Measurements from ENCODE around the gene ERCC2. TPM values are rescaled to one million over a fixed set of nuclear protein-coding genes. Genes with fewer than 3 reads are reported as not detected.

Gene ERCC2
- polyA plus RNA-seq, 4 donors: 3.4 to 20.3 (median 7.9) TPM

GRCh38 chr19:45355402-45355801, 15.0 kb downstream of the ERCC2 start:
- Histone ChIP-seq H3K36me3 (ENCODE audit: control insufficient read depth in 3 of 3, insufficient read depth in 2 of 3, low read depth in 1 of 3, low read length in 3 of 3) (peaks cover 0 to 83% (median 3%) of the 10 kb centered on the region in 3 donors), H3K9me3 (ENCODE audit: control insufficient read depth in 2 of 2, insufficient read depth in 1 of 2, low read depth in 1 of 2, low read length in 1 of 2) (peaks cover 0 to 3% of the 10 kb centered on the region in 2 donors), H3K27ac (ENCODE audit: low read depth in 1 of 3, low read length in 2 of 3) (no peak overlapping the region), H3K4me3 (ENCODE audit: low read depth in 1 of 3, low read length in 3 of 3) (no peak overlapping the region), H3K27me3 (ENCODE audit: control insufficient read depth in 3 of 3, insufficient read depth in 3 of 3, low read length in 3 of 3) (no peaks in the 10 kb centered on the region), H3K4me1 (ENCODE audit: control insufficient read depth in 3 of 3, insufficient read depth in 2 of 3, low read depth in 1 of 3, low read length in 2 of 3) (no peaks in the 10 kb centered on the region)
- DNase-seq (no peak), FAIRE-seq (no peak)
- 97% methylated on average over 9 of the region's 9 CpGs for WGBS, 3 donors

- WGBS, 3 donors: 92 to 95% (median 93%) methylated on average over 11 of the region's 11 CpGs
- no peaks in the 10 kb centered on the region for H3K4me1 ChIP-seq (ENCODE audit: control insufficient read depth in 3 of 3, insufficient read depth in 2 of 3, low read depth in 1 of 3, low read length in 2 of 3)
- DNase-seq (no peak), FAIRE-seq (no peak)
- H3K36me3 ChIP-seq (ENCODE audit: control insufficient read depth in 3 of 3, insufficient read depth in 2 of 3, low read depth in 1 of 3, low read length in 3 of 3): peaks cover 0 to 90% (median 6%) of the 10 kb centered on the region in 3 donors
- H3K27me3 ChIP-seq (ENCODE audit: control insufficient read depth in 3 of 3, insufficient read depth in 3 of 3, low read length in 3 of 3): no peaks in the 10 kb centered on the region
- H3K27ac ChIP-seq (ENCODE audit: low read depth in 1 of 3, low read length in 2 of 3): no peak overlapping the region
- no peak overlapping the region for H3K4me3 ChIP-seq (ENCODE audit: low read depth in 1 of 3, low read length in 3 of 3)
- H3K9me3 ChIP-seq (ENCODE audit: control insufficient read depth in 2 of 2, insufficient read depth in 1 of 2, low read depth in 1 of 2, low read length in 1 of 2): peaks cover 0 to 3% of the 10 kb centered on the region in 2 donors
Observed at GRCh38 chr19:45354241-45354842, 16.0 kb downstream of the ERCC2 start.

GRCh38 chr19:45352914-45353796, 17.2 kb downstream of the ERCC2 start:
- Histone ChIP-seq H3K36me3 (ENCODE audit: control insufficient read depth in 3 of 3, insufficient read depth in 2 of 3, low read depth in 1 of 3, low read length in 3 of 3) (peaks cover 0 to 83% (median 6%) of the 10 kb centered on the region in 3 donors), H3K9me3 (ENCODE audit: control insufficient read depth in 2 of 2, insufficient read depth in 1 of 2, low read depth in 1 of 2, low read length in 1 of 2) (peaks cover 0 to 3% of the 10 kb centered on the region in 2 donors), H3K27me3 (ENCODE audit: control insufficient read depth in 3 of 3, insufficient read depth in 3 of 3, low read length in 3 of 3) (no peaks in the 10 kb centered on the region)

GRCh38 chr19:45352471-45352870, 17.9 kb downstream of the ERCC2 start:
- H3K4me1 ChIP-seq (ENCODE audit: control insufficient read depth in 3 of 3, insufficient read depth in 2 of 3, low read depth in 1 of 3, low read length in 2 of 3): no peaks in the 10 kb centered on the region
- peaks cover 0 to 78% (median 6%) of the 10 kb centered on the region in 3 donors for H3K36me3 ChIP-seq (ENCODE audit: control insufficient read depth in 3 of 3, insufficient read depth in 2 of 3, low read depth in 1 of 3, low read length in 3 of 3)
- no peak for DNase-seq
- no peak for FAIRE-seq
- WGBS, 3 donors: 88 to 93% (median 92%) methylated on average over 16 to 20 of the region's 20 CpGs
- H3K4me3 ChIP-seq (ENCODE audit: low read depth in 1 of 3, low read length in 3 of 3): no peak overlapping the region
- H3K27me3 ChIP-seq (ENCODE audit: control insufficient read depth in 3 of 3, insufficient read depth in 3 of 3, low read length in 3 of 3): peaks cover 0 to 3% (median 0%) of the 10 kb centered on the region in 3 donors
- no peak overlapping the region for H3K27ac ChIP-seq (ENCODE audit: low read depth in 1 of 3, low read length in 2 of 3)
- H3K9me3 ChIP-seq (ENCODE audit: control insufficient read depth in 2 of 2, insufficient read depth in 1 of 2, low read depth in 1 of 2, low read length in 1 of 2): peaks cover 0 to 3% of the 10 kb centered on the region in 2 donors

More at GRCh38 chr19:45352914-45353796, 17.2 kb downstream of the ERCC2 start:
- Histone ChIP-seq H3K4me3 (ENCODE audit: low read depth in 1 of 3, low read length in 3 of 3) (no peak overlapping the region), H3K27ac (ENCODE audit: low read depth in 1 of 3, low read length in 2 of 3) (no peak overlapping the region), H3K4me1 (ENCODE audit: control insufficient read depth in 3 of 3, insufficient read depth in 2 of 3, low read depth in 1 of 3, low read length in 2 of 3) (no peaks in the 10 kb centered on the region)
- DNase-seq (no peak), FAIRE-seq (no peak)
- 90 to 94% (median 93%) methylated on average over 19 to 20 of the region's 20 CpGs for WGBS, 3 donors

GRCh38 chr19:45352062-45352461, 18.3 kb downstream of the ERCC2 start:
- Histone ChIP-seq H3K4me3 (ENCODE audit: low read depth in 1 of 3, low read length in 3 of 3) (no peak overlapping the region), H3K9me3 (ENCODE audit: control insufficient read depth in 2 of 2, insufficient read depth in 1 of 2, low read depth in 1 of 2, low read length in 1 of 2) (peaks cover 0 to 3% of the 10 kb centered on the region in 2 donors), H3K36me3 (ENCODE audit: control insufficient read depth in 3 of 3, insufficient read depth in 2 of 3, low read depth in 1 of 3, low read length in 3 of 3) (peaks cover 0 to 74% (median 6%) of the 10 kb centered on the region in 3 donors), H3K27me3 (ENCODE audit: control insufficient read depth in 3 of 3, insufficient read depth in 3 of 3, low read length in 3 of 3) (peaks cover 0 to 7% (median 0%) of the 10 kb centered on the region in 3 donors), H3K27ac (ENCODE audit: low read depth in 1 of 3, low read length in 2 of 3) (no peak overlapping the region), H3K4me1 (ENCODE audit: control insufficient read depth in 3 of 3, insufficient read depth in 2 of 3, low read depth in 1 of 3, low read length in 2 of 3) (no peaks in the 10 kb centered on the region)
- FAIRE-seq (no peak), DNase-seq (no peak)
- 87 to 89% (median 89%) methylated on average over 12 to 15 of the region's 15 CpGs for WGBS, 3 donors

GRCh38 chr19:45351401-45351952, 18.9 kb downstream of the ERCC2 start:
- H3K4me3 ChIP-seq (ENCODE audit: low read depth in 1 of 3, low read length in 3 of 3): no peak overlapping the region
- peaks cover 0 to 12% (median 0%) of the 10 kb centered on the region in 3 donors for H3K27me3 ChIP-seq (ENCODE audit: control insufficient read depth in 3 of 3, insufficient read depth in 3 of 3, low read length in 3 of 3)
- 79 to 80% (median 79%) methylated on average over 13 of the region's 13 CpGs for WGBS, 3 donors
- peaks cover 0 to 3% of the 10 kb centered on the region in 2 donors for H3K9me3 ChIP-seq (ENCODE audit: control insufficient read depth in 2 of 2, insufficient read depth in 1 of 2, low read depth in 1 of 2, low read length in 1 of 2)
- no peaks in the 10 kb centered on the region for H3K4me1 ChIP-seq (ENCODE audit: control insufficient read depth in 3 of 3, insufficient read depth in 2 of 3, low read depth in 1 of 3, low read length in 2 of 3)
- FAIRE-seq (no peak), DNase-seq (no peak)
- peaks cover 0 to 68% (median 6%) of the 10 kb centered on the region in 3 donors for H3K36me3 ChIP-seq (ENCODE audit: control insufficient read depth in 3 of 3, insufficient read depth in 2 of 3, low read depth in 1 of 3, low read length in 3 of 3)
- H3K27ac ChIP-seq (ENCODE audit: low read depth in 1 of 3, low read length in 2 of 3): no peak overlapping the region

GRCh38 chr19:45350477-45351058, 19.8 kb downstream of the ERCC2 start:
- H3K4me3 ChIP-seq (ENCODE audit: low read depth in 1 of 3, low read length in 3 of 3): no peak overlapping the region
- FAIRE-seq (no peak), DNase-seq (no peak)
- WGBS, 3 donors: 85 to 90% (median 89%) methylated on average over 17 of the region's 17 CpGs
- H3K4me1 ChIP-seq (ENCODE audit: control insufficient read depth in 3 of 3, insufficient read depth in 2 of 3, low read depth in 1 of 3, low read length in 2 of 3): no peaks in the 10 kb centered on the region
- H3K27ac ChIP-seq (ENCODE audit: low read depth in 1 of 3, low read length in 2 of 3): no peak overlapping the region
- H3K27me3 ChIP-seq (ENCODE audit: control insufficient read depth in 3 of 3, insufficient read depth in 3 of 3, low read length in 3 of 3): peaks cover 0 to 21% (median 0%) of the 10 kb centered on the region in 3 donors
- H3K36me3 ChIP-seq (ENCODE audit: control insufficient read depth in 3 of 3, insufficient read depth in 2 of 3, low read depth in 1 of 3, low read length in 3 of 3): peaks cover 0 to 60% (median 6%) of the 10 kb centered on the region in 3 donors
- peaks cover 0 to 3% of the 10 kb centered on the region in 2 donors for H3K9me3 ChIP-seq (ENCODE audit: control insufficient read depth in 2 of 2, insufficient read depth in 1 of 2, low read depth in 1 of 2, low read length in 1 of 2)

GRCh38 chr19:45349430-45349941, 20.9 kb downstream of the ERCC2 start:
- no peak for FAIRE-seq
- peaks cover 0 to 51% (median 6%) of the 10 kb centered on the region in 3 donors for H3K36me3 ChIP-seq (ENCODE audit: control insufficient read depth in 3 of 3, insufficient read depth in 2 of 3, low read depth in 1 of 3, low read length in 3 of 3)
- peaks cover 4 to 31% (median 4%) of the 10 kb centered on the region in 3 donors for H3K27me3 ChIP-seq (ENCODE audit: control insufficient read depth in 3 of 3, insufficient read depth in 3 of 3, low read length in 3 of 3)
- DNase-seq: no peak
- H3K4me3 ChIP-seq (ENCODE audit: low read depth in 1 of 3, low read length in 3 of 3): no peak overlapping the region
- H3K27ac ChIP-seq (ENCODE audit: low read depth in 1 of 3, low read length in 2 of 3): no peak overlapping the region
- no peaks in the 10 kb centered on the region for H3K9me3 ChIP-seq (ENCODE audit: control insufficient read depth in 2 of 2, insufficient read depth in 1 of 2, low read depth in 1 of 2, low read length in 1 of 2)
- no peaks in the 10 kb centered on the region for H3K4me1 ChIP-seq (ENCODE audit: control insufficient read depth in 3 of 3, insufficient read depth in 2 of 3, low read depth in 1 of 3, low read length in 2 of 3)
- WGBS, 3 donors: 84 to 89% (median 87%) methylated on average over 13 to 17 of the region's 17 CpGs
